ENCODE measurements around the gene CDK15.
A peak's percentile ranks its signal among the peaks of the same experiment; 100 is the strongest.
"Not testable (repeated sequence)": the region's sequence is repeated elsewhere in the genome, so short reads cannot be mapped to it uniquely, and the experiment has no call there.

Gene CDK15

GRCh38 chr2:201828220-201828619, 21.9 kb downstream of the CDK15 start:
- DNase-seq (ENCODE audit: low read depth in 3 of 3, low spot score in 1 of 3), result no peak

DNA sequence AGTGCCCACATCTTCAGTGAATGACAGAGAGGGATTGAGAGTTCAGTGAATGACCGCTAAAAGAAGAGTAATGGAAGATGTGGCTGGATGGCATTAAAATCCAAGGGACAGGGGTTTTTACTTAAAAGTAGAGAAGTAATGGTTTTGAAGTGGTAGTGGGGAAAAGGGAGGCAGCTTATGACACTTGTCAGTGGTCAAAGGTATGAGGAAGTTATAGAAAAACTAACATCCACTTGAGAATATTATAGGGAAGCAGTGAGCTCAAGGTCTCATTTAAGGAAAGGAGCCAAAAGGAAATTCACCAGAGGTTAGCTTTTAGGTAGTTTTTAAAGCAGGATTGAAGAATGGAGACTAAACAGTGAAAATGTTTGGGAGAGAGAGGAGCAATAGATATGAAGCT, 24.3 kb downstream of the CDK15 start:
- DNase-seq (ENCODE audit: low read depth in 3 of 3, low spot score in 1 of 3), result no peak

DNA sequence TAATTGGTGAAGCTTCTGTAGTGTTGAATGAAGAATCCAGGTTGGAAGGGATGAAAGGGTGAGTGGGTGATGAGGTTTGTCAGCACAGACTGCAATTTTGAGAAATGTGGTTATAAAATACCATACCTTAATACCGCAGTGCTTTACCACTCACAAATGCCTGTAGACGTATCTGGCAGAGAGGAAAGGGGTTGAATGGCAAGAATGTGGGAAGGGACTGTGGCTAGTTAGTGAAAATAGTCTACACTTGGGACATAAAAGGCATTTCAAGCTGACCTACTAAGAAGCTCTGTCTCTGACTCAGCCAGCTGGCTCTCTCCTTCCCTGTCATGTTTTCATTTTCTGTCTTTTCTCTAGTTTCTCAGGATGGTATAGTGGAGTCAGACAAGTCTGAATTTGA, 25.1 kb downstream of the CDK15 start:
- no peak for DNase-seq (ENCODE audit: low read depth in 3 of 3, low spot score in 1 of 3)

DNA sequence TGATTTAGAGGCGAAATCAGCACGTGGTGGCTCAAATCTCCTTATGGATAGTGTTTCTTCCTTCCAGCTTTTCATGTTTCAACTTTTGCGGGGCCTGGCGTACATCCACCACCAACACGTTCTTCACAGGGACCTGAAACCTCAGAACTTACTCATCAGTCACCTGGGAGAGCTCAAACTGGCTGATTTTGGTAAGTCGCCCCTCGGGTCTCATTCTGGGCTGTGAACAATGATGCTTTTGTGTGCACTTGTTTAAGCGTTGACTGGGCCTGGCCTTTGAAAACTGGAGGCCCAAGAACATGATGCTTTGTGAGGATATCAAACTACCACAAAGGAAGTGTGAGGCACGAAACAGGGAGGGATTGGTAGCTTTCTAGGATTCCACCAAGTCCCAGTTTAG, 27.4 kb downstream of the CDK15 start:
- no peak for DNase-seq (ENCODE audit: low read depth in 3 of 3, low spot score in 1 of 3)

- DNase-seq (ENCODE audit: low read depth in 3 of 3, low spot score in 1 of 3), result no peak
These were observed 28.7 kb downstream of the CDK15 start for GRCh38 chr2:201835066-201835465.

DNA sequence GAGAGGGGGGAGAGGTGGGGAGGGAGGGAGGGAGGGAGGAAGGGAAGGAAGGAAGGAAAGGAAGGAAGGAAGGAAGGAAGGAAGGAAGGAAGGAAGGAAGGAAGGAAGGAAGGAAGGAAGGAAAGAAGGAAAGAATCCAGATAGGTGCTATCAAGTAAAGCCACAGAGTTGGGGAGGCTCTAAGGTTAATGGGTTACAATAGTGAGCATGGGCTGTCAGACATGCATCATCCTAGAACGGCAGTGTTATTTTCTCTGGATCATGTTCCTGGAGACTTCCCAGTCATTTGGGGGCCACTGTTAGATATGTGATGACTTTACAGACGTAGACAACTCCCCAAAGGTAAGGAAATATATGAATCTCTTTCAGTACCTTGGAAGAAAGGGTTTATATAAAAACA, 31.1 kb downstream of the CDK15 start:
- DNase-seq (ENCODE audit: low read depth in 3 of 3, low spot score in 1 of 3), result no peak

DNA sequence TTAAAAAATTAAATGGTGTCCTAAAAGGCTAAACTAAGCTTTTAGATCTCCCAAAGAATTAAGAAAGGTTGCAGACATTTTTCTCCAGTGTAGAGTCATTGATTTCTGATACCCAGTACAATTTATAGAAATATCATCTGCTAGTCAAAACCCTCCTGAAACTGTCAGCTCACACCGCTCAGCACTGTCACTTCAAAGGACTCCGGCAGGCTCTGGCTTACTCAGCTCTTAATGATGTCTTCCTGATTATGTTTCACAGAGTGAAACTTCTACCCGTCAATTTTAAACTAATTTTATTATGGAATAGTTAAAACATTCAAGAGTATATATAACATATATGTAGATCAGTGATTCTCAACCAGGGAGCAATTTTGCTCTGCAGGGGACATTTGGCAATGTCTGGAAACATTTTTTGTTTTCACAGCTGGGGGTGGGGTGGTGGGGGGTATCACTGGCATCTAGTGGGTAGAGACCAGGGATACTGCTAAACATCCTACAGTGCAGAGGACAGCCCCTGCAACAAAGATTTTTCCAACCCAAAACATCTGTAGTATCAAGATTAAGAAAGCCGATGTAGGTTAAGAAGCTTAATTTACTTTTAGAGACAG, 31.6 kb downstream of the CDK15 start:
- no peak for DNase-seq (ENCODE audit: low read depth in 3 of 3, low spot score in 1 of 3)

DNA sequence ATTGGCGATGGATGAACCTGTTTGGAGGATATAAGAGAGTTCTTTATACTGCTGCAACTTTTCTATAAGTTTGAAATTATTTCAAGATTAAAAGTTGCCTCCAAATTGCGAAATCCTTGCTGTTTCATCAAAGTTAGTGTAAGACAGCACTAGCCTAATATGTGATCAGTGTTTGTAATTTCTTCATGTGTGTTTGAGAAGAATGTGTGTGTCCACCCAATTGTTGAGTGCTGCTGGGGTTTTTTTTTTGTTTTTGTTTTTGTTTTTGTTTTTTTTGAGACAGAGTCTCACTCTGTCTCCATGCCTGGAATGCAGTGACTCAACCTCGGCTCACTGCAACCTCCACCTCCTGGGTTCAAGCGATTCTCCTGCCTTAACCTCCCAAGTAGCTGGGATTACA, 33.4 kb downstream of the CDK15 start:
- no peak for DNase-seq (ENCODE audit: low read depth in 3 of 3, low spot score in 1 of 3)

DNA sequence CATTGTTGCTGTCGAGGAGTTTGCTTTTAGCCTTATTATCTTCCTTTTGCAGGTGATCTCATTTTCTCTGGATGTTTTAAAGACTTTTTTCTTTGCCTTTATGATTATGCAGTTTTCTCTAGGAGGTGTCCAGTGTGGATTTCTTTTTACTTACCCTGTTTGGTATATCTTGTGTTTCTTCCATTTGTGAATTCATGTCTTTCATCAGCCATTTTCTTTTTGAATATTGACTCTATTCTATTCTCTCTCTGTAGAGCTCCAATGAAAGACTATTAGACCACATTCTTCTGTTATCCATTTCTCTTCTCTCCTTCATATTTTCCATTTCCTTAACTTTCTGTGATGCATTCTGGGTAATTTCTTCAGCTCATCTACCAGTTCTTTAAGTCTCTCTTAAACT, 34.4 kb downstream of the CDK15 start:
- no peak for DNase-seq (ENCODE audit: low read depth in 3 of 3, low spot score in 1 of 3)

GRCh38 chr2:201842131-201842860, 36.0 kb downstream of the CDK15 start:
- no peak for DNase-seq (ENCODE audit: low read depth in 3 of 3, low spot score in 1 of 3)

DNA sequence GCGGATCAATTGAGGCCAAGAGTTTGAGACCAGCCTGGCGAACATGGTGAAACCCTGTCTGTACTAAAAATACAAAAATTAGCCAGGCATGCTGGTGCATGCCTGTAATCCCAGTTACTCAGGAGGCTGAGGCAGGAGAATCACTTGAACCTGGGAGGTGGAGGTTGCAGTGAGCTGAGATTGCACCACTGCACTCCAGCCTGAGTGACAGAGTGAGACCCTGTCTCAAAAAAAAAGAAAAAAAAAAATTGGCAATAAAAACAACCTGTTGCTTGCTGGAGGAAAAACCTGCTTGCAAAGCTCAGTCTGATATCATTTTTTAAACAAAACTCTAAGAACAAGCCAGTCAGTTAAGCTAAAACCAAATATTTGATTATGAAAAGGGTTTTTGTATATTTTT, 38.6 kb downstream of the CDK15 start:
- DNase-seq (ENCODE audit: low read depth in 3 of 3, low spot score in 1 of 3), result not testable (repeated sequence)

DNA sequence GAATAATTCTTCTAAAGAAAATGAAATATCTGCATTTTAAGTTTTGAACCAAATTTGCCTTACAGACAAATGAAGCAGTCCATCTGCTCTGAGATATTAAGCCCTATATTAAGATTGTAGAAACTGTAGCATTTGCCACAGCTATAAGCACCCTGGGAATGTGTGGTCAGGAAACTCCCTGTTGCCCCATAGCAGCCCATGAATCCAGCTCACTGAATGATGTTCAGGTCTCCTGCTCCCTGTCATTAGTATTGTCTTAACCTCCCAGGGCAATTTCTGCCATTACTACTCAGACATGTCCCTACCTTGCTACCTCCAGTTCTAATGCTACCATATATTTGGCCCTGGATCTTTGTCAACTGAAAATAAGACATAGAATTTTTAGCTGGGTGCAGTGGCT, 41.1 kb downstream of the CDK15 start:
- DNase-seq (ENCODE audit: low read depth in 3 of 3, low spot score in 1 of 3), result no peak

DNA sequence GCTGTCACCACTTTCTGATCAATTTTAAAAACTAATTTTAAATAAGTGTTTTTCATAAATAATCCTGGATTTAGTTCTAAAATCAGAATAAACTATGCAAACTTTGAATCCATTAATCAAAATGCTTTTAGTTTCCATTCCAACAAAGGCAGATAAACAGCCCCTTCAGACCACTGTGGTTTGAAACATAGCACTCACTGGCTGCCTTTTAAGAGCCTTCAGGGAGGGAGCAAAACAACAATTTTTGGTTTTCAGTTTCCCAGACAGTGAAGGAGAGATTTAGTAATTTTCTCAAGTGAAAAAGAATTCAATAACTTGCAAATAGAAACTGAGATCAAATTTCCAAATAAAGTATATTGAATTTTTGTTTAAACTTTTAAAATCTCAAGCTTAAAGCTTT, 46.1 kb downstream of the CDK15 start:
- DNase-seq (ENCODE audit: low read depth in 3 of 3, low spot score in 1 of 3), result no peak

GRCh38 chr2:201852878-201853415, 46.6 kb downstream of the CDK15 start:
- no peak for DNase-seq (ENCODE audit: low read depth in 3 of 3, low spot score in 1 of 3)

DNA sequence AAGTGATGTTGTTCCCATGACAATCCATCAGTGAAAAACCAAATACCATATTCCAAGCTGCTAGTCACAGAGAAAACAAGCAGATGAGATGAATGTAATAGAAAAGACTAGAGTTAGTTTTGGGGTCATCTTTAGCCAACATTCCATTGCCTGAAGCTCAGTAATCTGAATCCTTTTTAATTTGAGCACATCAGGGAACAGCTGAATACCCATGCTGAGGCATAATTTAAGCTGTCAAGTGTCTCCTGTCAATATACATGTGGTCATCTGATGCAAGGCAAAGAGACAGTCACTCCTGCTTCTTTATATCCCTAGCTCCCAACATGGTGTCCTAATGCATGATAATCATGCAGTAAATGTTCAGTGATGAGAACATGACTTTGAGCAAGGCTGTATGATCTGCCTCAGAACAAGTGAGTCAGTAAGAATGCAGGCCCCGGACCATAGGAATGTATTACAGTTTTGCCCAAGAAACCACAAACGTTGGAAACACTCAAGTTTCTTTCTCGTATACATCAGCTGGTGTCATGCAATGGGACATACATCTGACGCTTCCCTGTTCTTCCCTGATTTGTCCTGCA, 48.0 kb downstream of the CDK15 start:
- no peak for DNase-seq (ENCODE audit: low read depth in 3 of 3, low spot score in 1 of 3)

DNA sequence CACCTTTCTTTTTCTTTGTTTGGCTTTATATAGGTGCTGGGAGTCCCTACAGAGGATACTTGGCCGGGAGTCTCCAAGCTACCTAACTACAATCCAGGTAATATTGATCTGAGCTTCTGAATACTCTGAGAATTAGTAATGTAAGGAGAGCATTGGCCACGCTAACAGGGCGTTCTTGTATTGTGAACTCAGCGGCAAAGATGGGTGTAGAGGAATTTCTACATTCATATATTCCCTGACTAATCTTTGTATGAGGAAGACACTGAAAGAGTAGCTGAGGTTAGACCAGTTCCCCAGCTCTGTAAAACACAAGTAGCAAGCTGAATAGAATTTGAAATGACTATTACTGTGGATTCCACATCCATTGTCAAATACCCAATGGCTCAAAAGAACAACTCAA, 48.5 kb downstream of the CDK15 start:
- no peak for DNase-seq (ENCODE audit: low read depth in 3 of 3, low spot score in 1 of 3)

GRCh38 chr2:201855356-201855755, 49.0 kb downstream of the CDK15 start:
- no peak for DNase-seq (ENCODE audit: low read depth in 3 of 3, low spot score in 1 of 3)

DNA sequence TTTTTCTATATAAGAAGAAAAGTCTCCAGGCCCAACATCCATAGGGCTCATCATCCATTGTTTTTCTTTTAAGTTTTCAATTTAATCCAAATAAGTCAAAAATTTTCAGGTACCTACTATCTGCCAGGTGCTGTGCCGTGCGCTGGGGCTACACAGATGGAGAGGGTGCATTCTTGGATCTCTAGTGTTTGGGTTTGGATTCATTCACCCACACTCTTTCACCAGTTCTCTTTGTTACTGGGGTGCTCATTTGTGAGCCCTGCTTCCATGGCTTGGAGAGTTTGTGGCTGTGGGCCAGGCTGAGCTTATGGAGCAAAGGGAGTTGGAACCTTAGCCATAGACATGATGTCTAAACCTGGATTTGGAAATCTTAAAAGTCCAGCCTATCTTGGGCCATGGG, 51.0 kb downstream of the CDK15 start:
- DNase-seq (ENCODE audit: low read depth in 3 of 3, low spot score in 1 of 3), result no peak

DNA sequence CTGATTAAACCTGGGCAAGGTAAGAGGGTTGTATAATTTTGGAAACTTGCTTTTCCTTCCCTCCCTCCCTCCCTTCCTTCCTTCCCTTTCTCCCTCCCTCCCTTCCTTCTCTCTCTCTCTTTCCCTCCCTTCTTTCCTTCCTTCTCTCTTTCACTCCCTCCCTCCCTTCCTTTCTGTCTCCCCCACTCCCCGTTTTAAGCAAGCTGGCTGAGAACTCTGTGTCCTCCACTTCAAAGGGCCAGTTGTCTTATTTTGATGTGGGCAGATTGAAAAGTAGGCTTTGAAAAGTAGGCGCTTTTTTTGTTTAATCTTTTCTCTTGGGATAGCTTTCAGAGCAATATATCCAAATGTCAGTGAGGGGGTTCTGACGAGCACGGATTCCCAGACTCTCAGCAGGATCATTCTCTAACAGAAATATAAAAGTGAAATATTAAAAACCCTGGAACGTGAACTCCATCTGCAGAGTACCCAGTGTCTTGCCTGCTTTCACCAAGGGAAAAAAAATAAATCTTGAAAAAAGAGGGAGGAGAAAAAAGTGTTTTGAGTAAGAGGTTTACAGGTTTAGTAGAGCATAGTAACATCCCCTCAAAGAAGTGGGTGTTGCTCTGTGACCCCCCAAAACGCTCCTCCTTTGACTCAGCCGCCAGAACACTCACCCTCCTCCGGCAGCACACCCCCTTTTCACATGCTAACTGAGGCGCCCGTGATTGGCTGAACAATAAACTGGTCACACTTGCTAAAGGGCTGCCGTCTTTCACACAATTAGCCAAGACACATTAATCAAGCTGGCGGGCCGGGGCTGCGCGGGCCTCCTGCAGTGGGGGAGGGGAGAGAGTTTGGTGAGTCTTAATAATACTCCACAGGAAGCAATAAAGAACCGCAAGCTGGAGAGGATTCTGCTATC, 52.2 kb downstream of the CDK15 start:
- peak in 1 of 3 donors; percentile 2 for DNase-seq (ENCODE audit: low read depth in 3 of 3, low spot score in 1 of 3)

GRCh38 chr2:201859949-201860348, 53.6 kb downstream of the CDK15 start:
- DNase-seq (ENCODE audit: low read depth in 3 of 3, low spot score in 1 of 3), result no peak

GRCh38 chr2:201860636-201861066, 54.3 kb downstream of the CDK15 start:
- DNase-seq (ENCODE audit: low read depth in 3 of 3, low spot score in 1 of 3), result peak in 2 of 3 donors; percentile 2 to 4

All from stimulated activated CD4-positive, alpha-beta T cell treated with anti-CD3 and anti-CD28 coated beads, TNF-alpha, amount 100 ng/mL, for 1 hour (primary cell).